T-helper 2 cell (primary cell): ENCODE results near the gene OSMR.
A peak's percentile ranks its signal among the peaks of the same experiment; 100 is the strongest.

Experiments used
- DNase-seq, 5 experiments: peaks; one replicate each; pipeline versions ENCODE4 v3.0.0 to v3.0.0-alpha.2; 2012 to 2022

OSMR gene

GRCh38 chr5:38871790-38872551 is 26.2 kb downstream of the OSMR start:
- DNase-seq, result no peak

DNA sequence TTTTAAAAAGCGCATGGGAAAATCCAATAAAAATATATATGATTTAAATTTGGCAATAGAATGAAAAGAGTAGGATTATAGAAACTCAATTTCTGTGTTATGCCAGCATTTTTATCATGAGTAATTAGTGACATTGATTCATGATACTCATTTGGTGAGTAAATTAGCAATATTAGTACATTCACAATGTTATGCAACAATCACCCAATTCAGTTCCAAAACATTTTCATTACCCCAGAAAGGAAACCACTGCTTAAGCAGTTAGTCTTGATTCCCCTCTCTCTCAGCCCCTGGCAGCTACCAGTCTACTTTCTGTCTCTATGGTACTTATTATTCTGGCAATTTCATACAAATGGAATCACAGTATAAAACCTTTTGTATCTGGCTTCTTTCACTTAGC is 27.0 kb downstream of the OSMR start:
- DNase-seq, result no peak

DNA sequence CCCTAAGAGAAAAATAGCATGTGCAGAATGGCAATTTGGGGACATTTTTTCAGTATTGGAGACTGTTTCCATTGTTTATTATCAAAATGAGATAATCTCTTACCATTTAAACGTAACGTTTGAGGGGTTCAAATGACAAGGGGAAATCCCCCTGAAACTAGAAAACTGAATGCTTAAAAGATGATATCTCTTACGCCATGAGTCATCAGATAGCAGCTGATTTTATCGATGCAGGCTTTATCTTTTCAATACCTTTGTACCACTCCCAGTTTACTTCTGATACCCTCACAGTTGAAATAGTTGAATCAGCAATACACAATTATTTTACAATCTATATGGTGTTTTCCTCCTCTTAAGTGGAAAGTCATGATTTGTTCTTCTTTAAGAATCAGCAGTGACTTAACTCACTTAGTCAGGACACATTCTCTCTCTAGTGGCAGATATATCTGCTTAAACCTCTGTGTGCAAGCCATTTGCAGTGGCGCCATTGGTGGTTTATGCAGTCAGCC is 29.2 kb downstream of the OSMR start:
- peak in 1 of 5 experiments; percentile 47 for DNase-seq

DNA sequence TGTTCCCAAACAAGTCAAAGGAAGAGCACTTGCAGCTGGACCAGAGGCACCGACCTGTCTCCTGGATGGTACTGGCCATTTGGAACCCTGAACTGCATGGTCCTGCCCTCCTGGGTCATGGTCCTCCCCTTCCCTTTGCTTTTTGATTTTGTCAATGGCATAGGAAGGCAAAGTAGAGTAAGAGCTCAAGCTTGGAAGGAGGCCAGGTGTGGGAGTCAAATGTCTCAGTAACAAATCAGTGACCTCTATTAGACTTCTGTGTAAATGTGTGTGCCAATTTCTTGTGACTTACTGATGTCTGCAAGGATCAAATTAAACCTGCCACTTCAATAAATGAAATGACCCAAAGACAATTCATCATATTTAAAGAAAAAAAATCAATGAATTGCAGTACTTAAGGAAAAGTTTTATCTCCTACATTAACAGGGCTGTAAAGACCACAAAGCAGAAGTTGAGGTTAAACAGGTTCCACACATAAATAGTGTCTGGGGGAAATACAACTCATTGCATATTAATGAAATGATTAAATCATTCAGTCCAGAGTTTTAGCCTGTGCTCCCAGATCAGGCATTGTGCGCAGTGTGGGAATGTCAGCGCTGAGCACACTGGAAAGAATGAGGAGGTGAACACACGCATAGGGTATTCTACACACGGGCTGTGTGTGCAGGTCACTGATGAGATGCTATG is 32.7 kb downstream of the OSMR start:
- no peak for DNase-seq

DNA sequence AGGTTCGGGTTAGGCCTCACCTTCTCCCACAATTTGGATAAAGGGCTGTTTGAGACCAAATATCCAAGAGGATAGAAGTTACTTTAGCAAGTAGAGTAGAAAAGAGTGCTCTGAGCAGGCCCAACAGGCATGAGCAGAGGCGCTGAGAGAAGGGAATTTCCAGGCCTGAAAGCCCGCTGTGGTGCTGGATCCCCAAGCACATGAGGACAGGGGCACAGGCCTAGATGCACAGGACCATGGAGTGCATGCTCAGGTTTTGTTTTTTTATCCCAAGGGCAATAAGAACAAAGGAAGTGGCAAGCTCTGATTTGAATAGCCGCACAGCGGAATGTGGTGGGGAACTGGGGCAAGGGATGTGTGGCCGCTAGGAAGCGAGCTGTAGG is 33.3 kb downstream of the OSMR start:
- no peak for DNase-seq

DNA sequence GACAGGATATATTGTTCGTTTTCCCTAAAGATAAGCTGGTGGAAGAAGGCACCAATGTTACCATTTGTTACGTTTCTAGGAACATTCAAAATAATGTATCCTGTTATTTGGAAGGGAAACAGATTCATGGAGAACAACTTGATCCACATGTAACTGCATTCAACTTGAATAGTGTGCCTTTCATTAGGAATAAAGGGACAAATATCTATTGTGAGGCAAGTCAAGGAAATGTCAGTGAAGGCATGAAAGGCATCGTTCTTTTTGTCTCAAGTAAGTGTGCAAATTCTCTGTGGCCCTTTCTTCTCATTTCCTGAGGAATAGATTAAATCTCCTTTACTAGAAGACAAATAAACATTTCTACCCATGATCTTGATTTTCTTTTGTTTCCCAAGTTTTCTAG is 38.0 kb downstream of the OSMR start:
- DNase-seq, result no peak

GRCh38 chr5:38885208-38885607 is 39.4 kb downstream of the OSMR start:
- no peak for DNase-seq

GRCh38 chr5:38888041-38888440 is 42.2 kb downstream of the OSMR start:
- DNase-seq, result no peak

GRCh38 chr5:38889424-38889823 is 43.6 kb downstream of the OSMR start:
- DNase-seq, result no peak

GRCh38 chr5:38891563-38891962 is 45.8 kb downstream of the OSMR start:
- no peak for DNase-seq

DNA sequence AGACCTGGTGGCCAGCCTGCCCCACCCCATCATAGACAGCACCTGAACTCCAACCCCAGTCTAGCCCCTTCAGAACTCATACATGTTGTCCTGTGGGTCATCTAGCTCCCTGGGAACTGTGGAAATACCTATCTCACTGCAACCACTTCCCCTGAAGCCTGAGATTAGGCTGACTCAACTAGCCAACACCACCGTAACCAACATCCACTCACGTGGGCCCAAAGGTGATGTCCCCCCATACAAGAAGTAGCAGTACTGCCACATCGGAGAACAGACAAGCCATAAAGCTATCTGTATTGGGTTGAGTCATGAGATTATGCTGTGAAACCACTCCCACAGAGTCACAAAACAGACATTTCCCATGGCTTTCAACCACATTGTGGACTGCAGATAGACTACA is 46.6 kb downstream of the OSMR start:
- no peak for DNase-seq

DNA sequence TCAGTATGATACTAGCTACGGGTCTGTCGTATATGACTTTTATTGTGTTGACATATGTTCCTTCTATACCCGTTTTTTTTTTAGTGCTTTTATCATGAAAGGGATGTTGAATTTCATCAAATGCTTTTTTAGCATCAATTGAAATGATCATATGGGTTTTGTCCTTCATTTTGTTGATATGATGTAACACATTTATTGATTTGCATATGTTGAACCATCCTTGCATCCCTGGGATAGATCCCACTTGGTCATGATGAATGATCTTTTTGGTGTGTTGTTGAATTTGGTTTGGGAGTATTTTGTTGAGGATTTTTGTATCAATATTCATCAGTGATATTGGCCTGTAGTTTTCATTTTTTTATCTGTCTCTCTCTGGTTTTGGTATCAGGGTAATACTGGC is 50.9 kb downstream of the OSMR start:
- no peak for DNase-seq

GRCh38 chr5:38899936-38900335 is 54.1 kb downstream of the OSMR start:
- DNase-seq, result no peak

- no peak for DNase-seq
These were observed 59.7 kb downstream of the OSMR start for GRCh38 chr5:38905516-38905915.

- no peak for DNase-seq
These were observed 60.7 kb downstream of the OSMR start for GRCh38 chr5:38906503-38906902.

DNA sequence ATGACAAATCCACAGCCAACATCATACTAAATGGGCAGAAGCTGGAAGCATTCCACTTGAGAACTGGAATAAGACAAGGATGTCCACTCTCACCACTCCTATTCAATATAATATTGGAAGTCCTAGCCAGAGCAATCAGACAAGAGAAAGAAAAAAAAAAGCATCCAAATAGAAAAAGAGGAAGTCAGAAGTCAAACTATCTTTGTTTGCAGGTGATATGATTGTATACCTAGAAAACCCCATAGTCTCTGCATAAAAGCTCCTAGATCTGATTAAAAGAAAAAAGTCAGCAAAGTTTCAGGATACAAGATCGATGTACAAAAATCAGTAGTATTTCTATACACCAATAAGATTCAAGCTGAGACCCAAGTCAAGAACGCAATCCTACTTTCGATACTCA is 66.1 kb downstream of the OSMR start:
- no peak for DNase-seq

- DNase-seq, result no peak
These were observed 67.9 kb downstream of the OSMR start for GRCh38 chr5:38913714-38914113.

DNA sequence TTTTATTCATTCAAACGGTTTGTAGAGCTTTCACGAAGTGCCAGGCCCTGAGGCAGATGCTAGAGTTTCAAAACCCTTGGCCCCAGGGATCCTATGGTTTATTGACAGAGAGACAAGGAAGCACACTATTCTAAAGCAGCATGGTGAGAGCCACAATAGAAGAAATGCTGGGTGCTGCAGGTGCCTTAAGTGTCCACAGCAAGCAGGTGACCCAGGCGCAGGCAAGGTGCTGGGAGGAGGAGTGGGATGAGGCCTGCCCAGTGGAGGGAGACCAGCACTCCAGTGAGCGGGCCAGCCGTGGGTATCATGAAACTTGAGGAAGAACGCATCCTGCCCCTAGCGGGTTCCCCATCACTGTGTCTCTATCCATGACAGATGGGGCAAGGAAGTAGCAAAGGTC is 71.0 kb downstream of the OSMR start:
- no peak for DNase-seq

DNA sequence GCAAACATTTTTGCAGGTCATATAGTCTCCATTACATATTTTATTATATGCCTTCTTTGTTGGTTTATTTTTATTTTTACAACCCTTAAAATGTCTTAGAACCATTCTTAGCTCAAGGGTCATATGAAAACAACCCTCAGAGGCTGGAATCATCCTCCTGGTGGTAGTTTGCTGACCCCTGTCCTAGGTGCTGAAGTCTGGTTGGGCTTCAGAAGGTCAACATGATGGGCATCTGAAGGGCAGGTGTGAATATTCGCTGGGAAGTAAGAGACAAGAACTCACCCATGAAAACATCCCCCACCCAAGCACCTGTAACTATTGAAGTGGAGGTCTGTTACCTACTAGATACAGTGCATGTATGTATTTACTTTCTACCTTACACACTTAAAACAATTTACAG is 75.4 kb downstream of the OSMR start:
- DNase-seq, result no peak

- peak in 4 of 5 experiments; percentile 8 to 51 (median 12) for DNase-seq
These were observed 76.4 kb downstream of the OSMR start for GRCh38 chr5:38922199-38922598.

- no peak for DNase-seq
These were observed 78.0 kb downstream of the OSMR start for GRCh38 chr5:38923661-38924451.

GRCh38 chr5:38925154-38925925 is 79.5 kb downstream of the OSMR start:
- DNase-seq, result no peak

DNA sequence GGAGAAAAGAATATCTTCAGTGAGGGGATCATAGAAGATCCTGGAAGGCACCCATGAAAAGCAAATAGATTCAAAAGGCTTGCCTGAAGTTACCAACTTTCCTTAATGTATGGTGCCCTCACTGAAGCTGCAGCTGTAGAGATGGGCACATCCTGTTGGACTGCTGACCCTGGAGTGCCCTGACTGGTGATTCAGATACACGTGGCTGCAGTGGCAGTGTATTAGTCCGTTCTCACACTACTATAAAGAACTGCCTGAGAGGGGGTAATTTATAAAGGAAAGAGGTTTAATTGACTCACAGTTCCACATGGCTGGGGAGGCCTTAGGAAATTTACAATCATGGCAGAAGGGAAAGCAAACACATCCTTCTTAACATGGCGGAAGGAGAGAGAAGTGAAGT is 80.3 kb downstream of the OSMR start:
- no peak for DNase-seq
